Measurements from ENCODE around the gene KIAA1755. TPM values are rescaled to one million over a fixed set of nuclear protein-coding genes. Genes with fewer than 3 reads are reported as not detected.

KIAA1755 gene
- total and polyA plus RNA-seq, 2 of the 4 experiments (the other 2 are of a cell fraction), result 2.5 to 5.1 TPM

GRCh38 chr20:38245753-38246152 lies 14.8 kb downstream of the KIAA1755 start:
- H4K91ac ChIP-seq (ENCODE audit: insufficient read depth, low read depth, low read length), result no peak overlapping the region
- H3K79me1 ChIP-seq (ENCODE audit: low read depth in 1 of 2, low read length in 2 of 2), result no peaks in the 10 kb centered on the region
- H3K27ac ChIP-seq (ENCODE audit: insufficient read depth, low read length), result no peak overlapping the region
- peaks cover 19% of the 10 kb centered on the region for H3K9me3 ChIP-seq (ENCODE audit: control insufficient read depth, insufficient read depth, low read length)
- H3K18ac ChIP-seq (ENCODE audit: low read depth, low read length), result no peak overlapping the region
- ChIA-PET POLR2A (ENCODE audit: unreplicated experiment) (no interaction called here), CTCF (interaction anchor here (0.5 kb wide), 1 partner anchor 9 kb away, joined by 5 read pairs; no protein-coding TSS in a partner anchor)
- no peak overlapping the region for H3K14ac ChIP-seq (replicated peaks; ENCODE audit: low read depth, low read length)
- H3K9ac ChIP-seq (ENCODE audit: low read depth, low read length), result no peak overlapping the region
- no peak overlapping the region for H2AK9ac ChIP-seq (replicated peaks; ENCODE audit: low read depth, low read length, poor library complexity)
- intact Hi-C loops (cut with micrococcal nuclease), result no loop called here
- no peak overlapping the region for H2BK120ac ChIP-seq (ENCODE audit: low read depth, low read length)
- H2AFZ ChIP-seq (replicated peaks; ENCODE audit: low read length, poor library complexity), result no peak overlapping the region
- peaks cover 24% of the 10 kb centered on the region for H3K36me3 ChIP-seq (ENCODE audit: control insufficient read depth, insufficient read depth, low read length)
- no peak overlapping the region for H3K4ac ChIP-seq (ENCODE audit: low read depth, low read length)
- no peak overlapping the region for H3K56ac ChIP-seq (ENCODE audit: extremely low read depth, insufficient read depth, low read length)
- no peaks in the 10 kb centered on the region for H4K20me1 ChIP-seq (ENCODE audit: insufficient read depth, low read length)
- ATAC-seq (ENCODE audit: low read depth) (no peak), DNase-seq (no peak)
- H3K4me3 ChIP-seq (ENCODE audit: insufficient read depth, low read depth, low read length), result no peak overlapping the region
- in situ Hi-C loops (cut with MboI; ENCODE audit: low sequenced_read_pairs), result no loop called here
- H2BK20ac ChIP-seq (ENCODE audit: low read depth, low read length), result no peak overlapping the region
- no TSS peak for BruUV-seq (replicated peaks)
- no peak overlapping the region for H2BK15ac ChIP-seq (ENCODE audit: low read depth, low read length)
- no peak overlapping the region for H2AK5ac ChIP-seq (ENCODE audit: low read depth, low read length)
- H4K8ac ChIP-seq (ENCODE audit: low read depth in 2 of 2, low read length in 2 of 2), result no peak overlapping the region
- no peaks in the 10 kb centered on the region for H3K27me3 ChIP-seq (ENCODE audit: control insufficient read depth, insufficient read depth, low read length)
- no peak overlapping the region for H3K4me2 ChIP-seq (ENCODE audit: low read depth, low read length)
- WGBS, 2 experiments (ENCODE audit: extremely low coverage in 2 of 2, insufficient read length in 1 of 2), result 20% methylated on average over 1 of the region's 9 CpGs; no CpG with 5 or more reads in 1 of the 2 experiments
- H3K9me1 ChIP-seq (ENCODE audit: insufficient read depth, low read length), result no peaks in the 10 kb centered on the region
- H2BK5ac ChIP-seq (ENCODE audit: low read depth, low read length, poor library complexity, severe bottlenecking), result no peak overlapping the region
- H3K4me1 ChIP-seq (ENCODE audit: control insufficient read depth, insufficient read depth, low read length), result peaks cover 7% of the 10 kb centered on the region
- TF ChIP-seq SMC3 (IDR thresholded peaks at IDR 0.05; ENCODE audit: low read depth, low read length) (no peak), BHLHE40 (IDR thresholded peaks at IDR 0.05; ENCODE audit: low read depth, low read length) (no peak), MXI1 (IDR thresholded peaks at IDR 0.05; ENCODE audit: borderline replicate concordance, low read depth, low read length) (no peak), CEBPB (IDR thresholded peaks at IDR 0.05; ENCODE audit: low read depth, low read length) (no peak), CHD1 (IDR thresholded peaks at IDR 0.05; ENCODE audit: low read depth, low read length) (no peak), FOS (IDR thresholded peaks at IDR 0.05; ENCODE audit: low read depth, low read length) (no peak), NFE2L2 (IDR thresholded peaks at IDR 0.05; ENCODE audit: low read depth, low read length) (no peak), RFX5 (IDR thresholded peaks at IDR 0.05; ENCODE audit: low read depth, low read length) (no peak), MAFK (IDR thresholded peaks at IDR 0.05; ENCODE audit: low read depth, low read length) (no peak), MAZ (IDR thresholded peaks at IDR 0.05; ENCODE audit: borderline replicate concordance, low read depth, low read length) (no peak)
- TF ChIP-seq, protein P1, sequence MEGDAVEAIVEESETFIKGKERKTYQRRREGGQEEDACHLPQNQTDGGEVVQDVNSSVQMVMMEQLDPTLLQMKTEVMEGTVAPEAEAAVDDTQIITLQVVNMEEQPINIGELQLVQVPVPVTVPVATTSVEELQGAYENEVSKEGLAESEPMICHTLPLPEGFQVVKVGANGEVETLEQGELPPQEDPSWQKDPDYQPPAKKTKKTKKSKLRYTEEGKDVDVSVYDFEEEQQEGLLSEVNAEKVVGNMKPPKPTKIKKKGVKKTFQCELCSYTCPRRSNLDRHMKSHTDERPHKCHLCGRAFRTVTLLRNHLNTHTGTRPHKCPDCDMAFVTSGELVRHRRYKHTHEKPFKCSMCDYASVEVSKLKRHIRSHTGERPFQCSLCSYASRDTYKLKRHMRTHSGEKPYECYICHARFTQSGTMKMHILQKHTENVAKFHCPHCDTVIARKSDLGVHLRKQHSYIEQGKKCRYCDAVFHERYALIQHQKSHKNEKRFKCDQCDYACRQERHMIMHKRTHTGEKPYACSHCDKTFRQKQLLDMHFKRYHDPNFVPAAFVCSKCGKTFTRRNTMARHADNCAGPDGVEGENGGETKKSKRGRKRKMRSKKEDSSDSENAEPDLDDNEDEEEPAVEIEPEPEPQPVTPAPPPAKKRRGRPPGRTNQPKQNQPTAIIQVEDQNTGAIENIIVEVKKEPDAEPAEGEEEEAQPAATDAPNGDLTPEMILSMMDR (conservative IDR thresholded peaks at IDR 0.05; ENCODE audit: low read depth, low read length), result no peak
- TF ChIP-seq, protein P2, sequence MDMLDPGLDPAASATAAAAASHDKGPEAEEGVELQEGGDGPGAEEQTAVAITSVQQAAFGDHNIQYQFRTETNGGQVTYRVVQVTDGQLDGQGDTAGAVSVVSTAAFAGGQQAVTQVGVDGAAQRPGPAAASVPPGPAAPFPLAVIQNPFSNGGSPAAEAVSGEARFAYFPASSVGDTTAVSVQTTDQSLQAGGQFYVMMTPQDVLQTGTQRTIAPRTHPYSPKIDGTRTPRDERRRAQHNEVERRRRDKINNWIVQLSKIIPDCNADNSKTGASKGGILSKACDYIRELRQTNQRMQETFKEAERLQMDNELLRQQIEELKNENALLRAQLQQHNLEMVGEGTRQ (IDR thresholded peaks at IDR 0.05; ENCODE audit: low read depth, low read length), result no peak
- no peak overlapping the region for H4K5ac ChIP-seq (ENCODE audit: low read depth, low read length)
- dilution Hi-C loops (cut with HindIII; ENCODE audit: low sequenced_read_pairs, unreplicated experiment), result no loop called here
- H3K23ac ChIP-seq (ENCODE audit: low read depth, low read length), result no peak overlapping the region

Data from IMR-90 (cell line).